Measurements from ENCODE around the gene NRDC. TPM values are rescaled to one million over a fixed set of nuclear protein-coding genes. Genes with fewer than 3 reads are reported as not detected.

Gene NRDC
- total RNA-seq, 1 donor from 2014 or later, result 94.3 TPM

- DNase-seq (ENCODE audit: extremely low spot score in 2 of 2), result no peak
- Histone ChIP-seq H3K36me3 (peaks cover 0 to 83% of the 10 kb centered on the region in 2 donors), H3K27ac (no peak overlapping the region), H3K4me3 (no peak overlapping the region), H3K9me3 (no peaks in the 10 kb centered on the region), H3K27me3 (no peaks in the 10 kb centered on the region), H3K4me1 (no peaks in the 10 kb centered on the region)
- intact Hi-C loops (cut with DNase I), result no loop called here
- no peak for TF ChIP-seq POLR2A (IDR thresholded peaks at IDR 0.05)
- no peak for TF ChIP-seq CTCF (IDR thresholded peaks at IDR 0.05)
- TF ChIP-seq POLR2AphosphoS5 (IDR thresholded peaks at IDR 0.05; ENCODE audit: insufficient read depth in 1 of 2, low read depth in 1 of 2), result no peak
These were observed 88.1 kb downstream of the NRDC start for GRCh38 chr1:51790385-51790784.

GRCh38 chr1:51789342-51789741 lies 89.2 kb downstream of the NRDC start:
- DNase-seq (ENCODE audit: extremely low spot score in 2 of 2), result no peak
- Histone ChIP-seq H3K36me3 (peaks cover 0 to 86% of the 10 kb centered on the region in 2 donors), H3K27ac (no peak overlapping the region), H3K4me1 (no peaks in the 10 kb centered on the region), H3K27me3 (no peaks in the 10 kb centered on the region), H3K9me3 (no peaks in the 10 kb centered on the region), H3K4me3 (no peak overlapping the region)
- TF ChIP-seq POLR2AphosphoS5 (IDR thresholded peaks at IDR 0.05; ENCODE audit: insufficient read depth in 1 of 2, low read depth in 1 of 2), result no peak
- no peak for TF ChIP-seq POLR2A (IDR thresholded peaks at IDR 0.05)
- TF ChIP-seq CTCF (IDR thresholded peaks at IDR 0.05), result no peak
- intact Hi-C loops (cut with DNase I), result no loop called here

GRCh38 chr1:51788938-51789337 lies 89.6 kb downstream of the NRDC start:
- no peak overlapping the region for H3K27ac ChIP-seq
- H3K4me3 ChIP-seq, result no peak overlapping the region
- intact Hi-C loops (cut with DNase I), result no loop called here
- no peak for DNase-seq (ENCODE audit: extremely low spot score in 2 of 2)
- H3K4me1 ChIP-seq, result no peaks in the 10 kb centered on the region
- H3K9me3 ChIP-seq, result no peaks in the 10 kb centered on the region
- peaks cover 0 to 86% of the 10 kb centered on the region in 2 donors for H3K36me3 ChIP-seq
- no peaks in the 10 kb centered on the region for H3K27me3 ChIP-seq
- TF ChIP-seq POLR2A (IDR thresholded peaks at IDR 0.05) (no peak), CTCF (IDR thresholded peaks at IDR 0.05) (no peak), POLR2AphosphoS5 (IDR thresholded peaks at IDR 0.05; ENCODE audit: insufficient read depth in 1 of 2, low read depth in 1 of 2) (no peak)

GRCh38 chr1:51784997-51785421 lies 93.5 kb downstream of the NRDC start:
- Histone ChIP-seq H3K4me1 (no peaks in the 10 kb centered on the region), H3K4me3 (no peak overlapping the region), H3K27me3 (no peaks in the 10 kb centered on the region), H3K27ac (no peak overlapping the region), H3K36me3 (peaks cover 0 to 90% of the 10 kb centered on the region in 2 donors), H3K9me3 (no peaks in the 10 kb centered on the region)
- intact Hi-C loops (cut with DNase I), result no loop called here
- TF ChIP-seq POLR2A (IDR thresholded peaks at IDR 0.05) (no peak), POLR2AphosphoS5 (IDR thresholded peaks at IDR 0.05; ENCODE audit: insufficient read depth in 1 of 2, low read depth in 1 of 2) (no peak), CTCF (IDR thresholded peaks at IDR 0.05) (no peak)
- no peak for DNase-seq (ENCODE audit: extremely low spot score in 2 of 2)

GRCh38 chr1:51780927-51781326 lies 97.6 kb downstream of the NRDC start:
- intact Hi-C loops (cut with DNase I), result no loop called here
- peaks cover 0 to 59% of the 10 kb centered on the region in 2 donors for H3K36me3 ChIP-seq
- no peak overlapping the region for H3K4me3 ChIP-seq
- no peak overlapping the region for H3K27ac ChIP-seq
- TF ChIP-seq CTCF (IDR thresholded peaks at IDR 0.05) (no peak), POLR2A (IDR thresholded peaks at IDR 0.05) (no peak), POLR2AphosphoS5 (IDR thresholded peaks at IDR 0.05; ENCODE audit: insufficient read depth in 1 of 2, low read depth in 1 of 2) (no peak)
- no peaks in the 10 kb centered on the region for H3K27me3 ChIP-seq
- no peak for DNase-seq (ENCODE audit: extremely low spot score in 2 of 2)
- H3K4me1 ChIP-seq, result no peaks in the 10 kb centered on the region
- H3K9me3 ChIP-seq, result no peaks in the 10 kb centered on the region

Measured in vagina (tissue), 2 donors.